ENCODE results near the gene LRRC45.

- TF ChIP-seq, protein P1, sequence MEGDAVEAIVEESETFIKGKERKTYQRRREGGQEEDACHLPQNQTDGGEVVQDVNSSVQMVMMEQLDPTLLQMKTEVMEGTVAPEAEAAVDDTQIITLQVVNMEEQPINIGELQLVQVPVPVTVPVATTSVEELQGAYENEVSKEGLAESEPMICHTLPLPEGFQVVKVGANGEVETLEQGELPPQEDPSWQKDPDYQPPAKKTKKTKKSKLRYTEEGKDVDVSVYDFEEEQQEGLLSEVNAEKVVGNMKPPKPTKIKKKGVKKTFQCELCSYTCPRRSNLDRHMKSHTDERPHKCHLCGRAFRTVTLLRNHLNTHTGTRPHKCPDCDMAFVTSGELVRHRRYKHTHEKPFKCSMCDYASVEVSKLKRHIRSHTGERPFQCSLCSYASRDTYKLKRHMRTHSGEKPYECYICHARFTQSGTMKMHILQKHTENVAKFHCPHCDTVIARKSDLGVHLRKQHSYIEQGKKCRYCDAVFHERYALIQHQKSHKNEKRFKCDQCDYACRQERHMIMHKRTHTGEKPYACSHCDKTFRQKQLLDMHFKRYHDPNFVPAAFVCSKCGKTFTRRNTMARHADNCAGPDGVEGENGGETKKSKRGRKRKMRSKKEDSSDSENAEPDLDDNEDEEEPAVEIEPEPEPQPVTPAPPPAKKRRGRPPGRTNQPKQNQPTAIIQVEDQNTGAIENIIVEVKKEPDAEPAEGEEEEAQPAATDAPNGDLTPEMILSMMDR (conservative IDR thresholded peaks at IDR 0.05) = no peak
- no peak for TF ChIP-seq EZH2 (IDR thresholded peaks at IDR 0.05; ENCODE audit: low read depth)
Measured at GRCh38 chr17:82022981-82023446, at the start of gene LRRC45.
